Immature natural killer cell (primary cell): ENCODE measurements around the gene ERP27. TPM values are rescaled to one million over a fixed set of nuclear protein-coding genes. Genes with fewer than 3 reads are reported as not detected.

Experiments
- DNase-seq, 3 donors: peaks; one replicate each; pipeline ENCODE4 v3.0.0; 2022; ENCODE audit warnings: mixed read lengths in 1 of 3
- H3K27ac Mint-ChIP-seq, 6 donors: one replicate each; pipeline ENCODE4 v1.8.0; 2020; ENCODE audit warnings: mixed read lengths in 6 of 6, mild to moderate bottlenecking in 5 of 6, inconsistent platforms in 4 of 6, moderate library complexity in 3 of 6
- H3K27me3 Mint-ChIP-seq, 3 donors: one replicate each; pipeline ENCODE4 v1.8.0; 2020 to 2021; ENCODE audit warnings: low read depth in 3 of 3, mild to moderate bottlenecking in 3 of 3, mixed read lengths in 3 of 3, moderate library complexity in 3 of 3, inconsistent platforms in 1 of 3
- H3K36me3 Mint-ChIP-seq, 3 donors: one replicate each; pipeline ENCODE4 v1.8.0; 2020; ENCODE audit warnings: mixed read lengths in 3 of 3, inconsistent platforms in 2 of 3, mild to moderate bottlenecking in 2 of 3
- H3K4me1 Mint-ChIP-seq, 2 donors: one replicate each; pipeline ENCODE4 v1.8.0; 2020; ENCODE audit warnings: inconsistent platforms in 2 of 2, mild to moderate bottlenecking in 2 of 2, mixed read lengths in 2 of 2, moderate library complexity in 1 of 2
- H3K4me3 Mint-ChIP-seq, 5 donors: one replicate each; pipeline ENCODE4 v1.8.0; 2020; ENCODE audit warnings: mild to moderate bottlenecking in 5 of 5, mixed read lengths in 5 of 5, inconsistent platforms in 3 of 5, moderate library complexity in 3 of 5
- H3K9me3 Mint-ChIP-seq, 6 donors: one replicate each; pipeline ENCODE4 v1.8.0; 2020; ENCODE audit warnings: mild to moderate bottlenecking in 6 of 6, mixed read lengths in 6 of 6, inconsistent platforms in 4 of 6, moderate library complexity in 3 of 6
- polyA plus RNA-seq, 3 donors: library from polyadenylated mRNA; unstranded; fragments of 300-500 nt; fragmentation: Illumina TruSeq; gene quantifications; one replicate each; pipeline ENCODE4 v1.2.3, GENCODE V29; 2021

Gene ERP27
- polyA plus RNA-seq, 3 donors from 2014 or later: 2.5 to 3.8 (median 3.8) TPM

DNA sequence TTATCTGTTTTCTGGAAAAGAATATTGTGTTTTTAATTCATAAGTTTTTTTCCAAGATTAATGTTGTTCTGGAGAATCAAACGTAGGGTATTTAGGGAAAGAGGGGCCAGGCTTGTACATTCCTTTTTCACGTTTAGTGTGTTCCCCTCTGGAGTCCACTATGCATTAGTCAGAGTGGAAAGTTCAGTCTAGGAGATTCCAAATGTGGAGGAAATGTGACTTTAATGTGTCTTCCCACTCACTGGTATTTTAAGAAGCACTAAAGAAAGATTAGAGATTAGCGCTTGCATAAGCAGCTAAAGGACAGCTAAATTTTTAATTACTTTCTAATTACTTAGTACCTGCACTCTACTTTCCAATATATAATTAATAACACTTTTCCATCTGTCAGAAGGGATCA, 30.1 kb upstream of the ERP27 start:
- Mint-ChIP-seq H3K4me1 (peaks cover 3 to 4% of the 10 kb centered on the region in 2 donors), H3K36me3 (no peaks in the 10 kb centered on the region), H3K27ac (no peak overlapping the region), H3K9me3 (no peaks in the 10 kb centered on the region), H3K4me3 (no peak overlapping the region), H3K27me3 (peaks cover 2 to 12% (median 4%) of the 10 kb centered on the region in 3 donors)
- no peak for DNase-seq

DNA sequence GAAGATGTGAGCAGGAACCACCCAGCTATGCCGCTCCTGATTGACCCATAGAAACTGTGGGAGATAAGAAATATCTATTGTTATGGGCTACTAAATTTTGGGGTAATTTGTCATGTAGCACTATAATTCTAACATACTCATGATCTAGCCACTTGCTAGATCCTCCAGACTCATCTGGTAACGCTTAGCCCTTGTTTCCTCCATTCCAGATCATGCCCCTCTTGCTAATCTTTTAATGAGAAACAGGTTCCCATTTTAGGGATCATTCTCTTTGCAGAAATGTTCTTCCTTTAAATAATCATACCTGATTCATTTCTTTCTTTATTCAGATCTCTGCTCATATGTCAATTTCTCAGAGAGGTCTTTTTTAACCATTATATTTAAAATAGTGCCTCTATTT, 26.9 kb upstream of the ERP27 start:
- H3K27ac Mint-ChIP-seq: peak overlapping the region in 1 of 6 donors; percentile 50
- H3K4me1 Mint-ChIP-seq: peaks cover 23 to 33% of the 10 kb centered on the region in 2 donors
- H3K4me3 Mint-ChIP-seq: no peak overlapping the region

GRCh38 chr12:14964406-14964805, 26.1 kb upstream of the ERP27 start:
- H3K4me1 Mint-ChIP-seq: peaks cover 31 to 41% of the 10 kb centered on the region in 2 donors
- DNase-seq: no peak
- peaks cover 5 to 12% (median 11%) of the 10 kb centered on the region in 3 donors for H3K27me3 Mint-ChIP-seq
- peaks cover 3 to 7% (median 7%) of the 10 kb centered on the region in 3 donors for H3K36me3 Mint-ChIP-seq
- H3K9me3 Mint-ChIP-seq: peaks cover 0 to 2% (median 0%) of the 10 kb centered on the region in 6 donors
- H3K27ac Mint-ChIP-seq: peak overlapping the region in 5 of 6 donors; percentile 15 to 53 (median 46)
- no peak overlapping the region for H3K4me3 Mint-ChIP-seq

More for the DNA sequence above, 26.9 kb upstream of the ERP27 start:
- Mint-ChIP-seq H3K9me3 (peaks cover 0 to 2% (median 0%) of the 10 kb centered on the region in 6 donors), H3K27me3 (peaks cover 7 to 13% (median 8%) of the 10 kb centered on the region in 3 donors), H3K36me3 (peaks cover 0 to 4% (median 4%) of the 10 kb centered on the region in 3 donors)
- DNase-seq: no peak

GRCh38 chr12:14963520-14963919, 25.2 kb upstream of the ERP27 start:
- peaks cover 8 to 13% (median 8%) of the 10 kb centered on the region in 3 donors for H3K36me3 Mint-ChIP-seq
- no peak for DNase-seq
- no peak overlapping the region for H3K4me3 Mint-ChIP-seq
- peak overlapping the region; percentile 67 to 100 (median 82) for H3K27ac Mint-ChIP-seq
- peaks cover 0 to 2% (median 0%) of the 10 kb centered on the region in 6 donors for H3K9me3 Mint-ChIP-seq
- peaks cover 39 to 50% of the 10 kb centered on the region in 2 donors for H3K4me1 Mint-ChIP-seq
- peaks cover 5 to 11% (median 11%) of the 10 kb centered on the region in 3 donors for H3K27me3 Mint-ChIP-seq

GRCh38 chr12:14962797-14963196, 24.5 kb upstream of the ERP27 start:
- H3K27me3 Mint-ChIP-seq: peaks cover 5 to 11% (median 11%) of the 10 kb centered on the region in 3 donors
- peaks cover 0 to 2% (median 0%) of the 10 kb centered on the region in 6 donors for H3K9me3 Mint-ChIP-seq
- peak overlapping the region in 1 of 5 donors; percentile 100 for H3K4me3 Mint-ChIP-seq
- H3K4me1 Mint-ChIP-seq: peaks cover 47 to 57% of the 10 kb centered on the region in 2 donors
- H3K36me3 Mint-ChIP-seq: peaks cover 8 to 17% (median 12%) of the 10 kb centered on the region in 3 donors
- DNase-seq: no peak
- peak overlapping the region; percentile 94 to 100 (median 98) for H3K27ac Mint-ChIP-seq

GRCh38 chr12:14962153-14962539, 23.8 kb upstream of the ERP27 start:
- Mint-ChIP-seq H3K9me3 (peaks cover 0 to 2% (median 0%) of the 10 kb centered on the region in 6 donors), H3K4me3 (peak overlapping the region; percentile 98 to 100 (median 100)), H3K27ac (peak overlapping the region; percentile 94 to 100 (median 98)), H3K36me3 (peaks cover 8 to 20% (median 13%) of the 10 kb centered on the region in 3 donors), H3K27me3 (peaks cover 5 to 11% (median 9%) of the 10 kb centered on the region in 3 donors), H3K4me1 (peaks cover 53 to 64% of the 10 kb centered on the region in 2 donors)
- DNase-seq: no peak

DNA sequence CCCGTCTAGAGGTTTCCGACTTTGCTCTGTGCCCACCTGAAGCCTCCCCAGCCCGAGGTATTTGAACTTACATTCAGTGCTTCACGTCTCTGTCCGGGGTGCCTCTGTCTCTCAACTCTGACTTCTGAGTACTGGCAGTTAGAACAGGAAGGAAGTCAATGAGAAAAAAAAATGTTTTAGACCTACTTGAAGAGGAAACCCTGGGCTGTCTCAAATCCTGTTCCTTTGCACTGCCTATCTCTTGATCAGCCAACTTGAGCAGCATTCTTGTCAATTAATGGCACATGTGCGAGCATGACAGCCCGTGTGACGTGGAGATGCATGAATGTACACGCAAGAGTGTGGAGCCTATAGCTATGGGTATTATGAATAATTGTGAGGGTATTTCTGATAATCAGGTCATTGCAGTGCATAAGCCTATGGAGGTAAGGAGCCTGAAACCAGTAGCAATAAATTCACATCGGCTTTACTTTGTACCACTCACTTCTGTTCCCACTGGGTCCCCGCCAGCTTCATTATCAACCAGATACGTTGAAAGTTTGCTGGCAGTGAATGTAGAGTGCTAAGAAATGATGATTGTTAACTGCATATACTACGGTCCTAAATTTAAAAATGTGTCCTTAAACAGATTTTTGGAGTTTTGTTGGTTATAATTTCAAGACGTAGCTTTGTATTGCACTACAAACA, 23.3 kb upstream of the ERP27 start, which contains the start of gene ARHGDIB:
Gene ARHGDIB (minus strand): TSS at position 136 of the 687 bp plus-strand sequence. CDS start 10,889 bp downstream, outside the sequence.
- Mint-ChIP-seq H3K4me3 (peak within 1 kb of the TSS; percentile 98 to 100 (median 100)), H3K27ac (peak within 1 kb of the TSS; percentile 94 to 100 (median 98)), H3K9me3 (peaks cover 0 to 2% (median 0%) of the 10 kb centered on the region in 6 donors), H3K27me3 (peaks cover 5 to 11% (median 9%) of the 10 kb centered on the region in 3 donors), H3K4me1 (peaks cover 59 to 69% of the 10 kb centered on the region in 2 donors), H3K36me3 (peaks cover 8 to 20% (median 13%) of the 10 kb centered on the region in 3 donors)
- peak; percentile 80 to 87 (median 83) for DNase-seq

- peak; percentile 53 to 63 (median 55) for DNase-seq
- H3K36me3 Mint-ChIP-seq: peaks cover 8 to 20% (median 13%) of the 10 kb centered on the region in 3 donors
- H3K4me3 Mint-ChIP-seq: peak overlapping the region; percentile 98 to 100 (median 100)
- peaks cover 64 to 77% of the 10 kb centered on the region in 2 donors for H3K4me1 Mint-ChIP-seq
- H3K27me3 Mint-ChIP-seq: peaks cover 5 to 11% (median 9%) of the 10 kb centered on the region in 3 donors
- H3K27ac Mint-ChIP-seq: peak overlapping the region; percentile 94 to 100 (median 98)
- peaks cover 0 to 2% (median 0%) of the 10 kb centered on the region in 6 donors for H3K9me3 Mint-ChIP-seq
Observed at GRCh38 chr12:14960548-14961465, 22.5 kb upstream of the ERP27 start.

- H3K9me3 Mint-ChIP-seq: peaks cover 0 to 2% (median 0%) of the 10 kb centered on the region in 6 donors
- H3K27ac Mint-ChIP-seq: peak overlapping the region; percentile 94 to 100 (median 98)
- H3K4me3 Mint-ChIP-seq: peak overlapping the region; percentile 98 to 100 (median 100)
- H3K36me3 Mint-ChIP-seq: peaks cover 8 to 20% (median 13%) of the 10 kb centered on the region in 3 donors
- DNase-seq: no peak
- peaks cover 69 to 85% of the 10 kb centered on the region in 2 donors for H3K4me1 Mint-ChIP-seq
- peaks cover 5 to 11% (median 9%) of the 10 kb centered on the region in 3 donors for H3K27me3 Mint-ChIP-seq
Observed at GRCh38 chr12:14959916-14960496, 21.7 kb upstream of the ERP27 start.

DNA sequence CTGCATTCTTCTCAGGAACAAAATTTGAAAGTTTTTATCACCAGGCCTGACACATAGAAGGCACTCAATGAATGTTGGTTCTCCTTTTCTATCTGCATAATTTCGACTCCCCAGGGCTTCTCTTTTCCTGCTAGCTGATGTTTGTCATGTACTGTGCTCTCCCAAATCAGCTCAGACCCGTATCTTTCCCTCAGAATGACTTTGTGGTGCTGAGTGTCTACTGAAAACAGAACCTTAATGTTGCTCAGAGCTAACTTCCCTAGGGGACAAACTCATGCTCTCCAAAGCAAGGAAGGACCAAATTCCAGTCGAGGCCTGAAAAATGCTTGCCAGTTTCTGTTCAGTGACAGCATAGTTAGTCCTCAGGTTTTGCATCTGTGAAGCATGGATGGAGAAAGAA, 21.1 kb upstream of the ERP27 start:
- peaks cover 73 to 91% of the 10 kb centered on the region in 2 donors for H3K4me1 Mint-ChIP-seq
- H3K9me3 Mint-ChIP-seq: peaks cover 0 to 2% (median 0%) of the 10 kb centered on the region in 6 donors
- H3K27me3 Mint-ChIP-seq: peaks cover 5 to 13% (median 9%) of the 10 kb centered on the region in 3 donors
- H3K27ac Mint-ChIP-seq: peak overlapping the region; percentile 94 to 100 (median 98)
- H3K4me3 Mint-ChIP-seq: peak overlapping the region; percentile 98 to 100 (median 100)
- peaks cover 8 to 20% (median 13%) of the 10 kb centered on the region in 3 donors for H3K36me3 Mint-ChIP-seq
- DNase-seq: no peak

- peaks cover 5 to 15% (median 11%) of the 10 kb centered on the region in 3 donors for H3K27me3 Mint-ChIP-seq
- H3K4me3 Mint-ChIP-seq: peak overlapping the region; percentile 98 to 100 (median 100)
- peak overlapping the region; percentile 94 to 100 (median 98) for H3K27ac Mint-ChIP-seq
- no peak for DNase-seq
- H3K36me3 Mint-ChIP-seq: peaks cover 8 to 20% (median 13%) of the 10 kb centered on the region in 3 donors
- peaks cover 77 to 94% of the 10 kb centered on the region in 2 donors for H3K4me1 Mint-ChIP-seq
- peaks cover 0 to 2% (median 0%) of the 10 kb centered on the region in 6 donors for H3K9me3 Mint-ChIP-seq
Observed at GRCh38 chr12:14959126-14959440, 20.7 kb upstream of the ERP27 start.

DNA sequence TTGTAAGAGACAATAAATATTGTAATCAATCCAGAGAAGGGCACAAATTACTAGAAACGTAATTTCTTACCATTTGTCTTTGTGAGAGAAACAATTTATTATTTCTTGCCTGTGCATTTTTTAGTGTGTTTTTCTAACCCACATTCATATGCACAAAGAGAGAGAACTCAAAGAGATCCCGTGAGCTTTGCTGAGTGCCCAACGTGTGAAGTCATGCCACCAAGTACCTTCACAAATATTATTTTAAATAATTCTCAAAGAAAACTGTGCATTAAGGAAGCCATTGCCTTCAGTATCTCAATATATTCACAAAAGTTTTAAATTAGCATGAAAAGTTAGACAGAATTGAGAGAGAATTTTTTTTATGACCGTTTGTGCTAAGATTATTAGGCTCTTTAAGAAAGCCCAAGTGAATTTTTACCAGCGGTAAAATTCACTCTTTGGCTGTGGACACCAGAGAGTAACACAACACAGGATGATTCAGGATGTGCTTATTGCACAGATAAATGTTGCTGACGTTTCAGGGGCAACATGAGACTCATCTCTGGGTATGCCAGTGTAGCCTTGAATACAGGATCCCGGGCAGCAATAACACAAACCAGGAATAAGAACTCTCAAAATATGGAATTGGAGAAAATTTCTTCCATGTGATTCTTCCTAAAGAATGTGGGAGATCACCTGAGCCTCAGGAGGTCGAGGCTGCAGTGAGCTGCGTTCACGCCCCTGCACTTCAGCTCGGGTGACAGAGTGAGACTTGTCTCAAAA, 20.2 kb upstream of the ERP27 start:
- H3K27me3 Mint-ChIP-seq: peaks cover 5 to 18% (median 14%) of the 10 kb centered on the region in 3 donors
- peak overlapping the region; percentile 98 to 100 (median 100) for H3K4me3 Mint-ChIP-seq
- peaks cover 82 to 96% of the 10 kb centered on the region in 2 donors for H3K4me1 Mint-ChIP-seq
- H3K36me3 Mint-ChIP-seq: peaks cover 8 to 20% (median 13%) of the 10 kb centered on the region in 3 donors
- H3K27ac Mint-ChIP-seq: peak overlapping the region; percentile 94 to 100 (median 98)
- DNase-seq: peak in 1 of 3 donors; percentile 32
- peaks cover 0 to 2% (median 0%) of the 10 kb centered on the region in 6 donors for H3K9me3 Mint-ChIP-seq
